KMS-11 (cell line): Measurements from ENCODE around the gene MECR.

Source experiments
- H2AFZ ChIP-seq: fragments of 200-600 bp; sonication (generic); 2 replicates; pipeline ENCODE4 v1.6.1; 2016; ENCODE audit warnings: antibody characterized with exemption, mixed run types, low read depth
- H3K27ac ChIP-seq: fragments of 200-600 bp; sonication (generic); 2 replicates; pipeline ENCODE4 v1.6.1; 2016; ENCODE audit warnings: mild to moderate bottlenecking, mixed run types
- H3K27me3 ChIP-seq: fragments of 200-600 bp; sonication (generic); 2 replicates; pipeline ENCODE4 v1.6.1; 2017; ENCODE audit warnings: mild to moderate bottlenecking, low read depth, mixed run types, moderate library complexity; ENCODE audit not compliant: insufficient read depth
- H3K36me3 ChIP-seq: fragments of 200-600 bp; sonication (generic); 2 replicates; pipeline ENCODE4 v1.6.1; 2017; ENCODE audit warnings: mild to moderate bottlenecking, mixed run types; ENCODE audit not compliant: insufficient read depth
- H3K4me1 ChIP-seq: fragments of 200-600 bp; sonication (generic); 2 replicates; pipeline ENCODE4 v1.6.1; 2016; ENCODE audit warnings: mild to moderate bottlenecking, low read depth, mixed run types; ENCODE audit not compliant: poor library complexity, severe bottlenecking
- H3K4me2 ChIP-seq: fragments of 200-600 bp; sonication (generic); 2 replicates; pipeline ENCODE4 v1.7.0; 2016; ENCODE audit warnings: mild to moderate bottlenecking, mixed run types
- H3K4me3 ChIP-seq: fragments of 200-600 bp; sonication (generic); IDR thresholded peaks from 2 replicates; pipeline ENCODE4 v1.6.1; 2017; ENCODE audit warnings: low read depth, low read length, mixed read lengths; ENCODE audit not compliant: insufficient read depth
- H3K79me2 ChIP-seq: fragments of 200-600 bp; sonication (generic); 2 replicates; pipeline ENCODE4 v1.6.1; 2016; ENCODE audit warnings: low read depth, mixed run types; ENCODE audit not compliant: insufficient read depth
- H3K9ac ChIP-seq: fragments of 200-600 bp; sonication (generic); 2 replicates; pipeline ENCODE4 v1.6.1; 2016; ENCODE audit warnings: mild to moderate bottlenecking, mixed run types
- H4K20me1 ChIP-seq: fragments of 200-600 bp; sonication (generic); 2 replicates; pipeline ENCODE4 v1.6.1; 2016; ENCODE audit warnings: mild to moderate bottlenecking, mixed run types; ENCODE audit not compliant: insufficient read depth
- TF ChIP-seq, protein P1 (sequence below): fragments of 200-600 bp; sonication (generic); conservative IDR thresholded peaks from 2 replicates; pipeline ENCODE4 v1.6.1; 2017; ENCODE audit warnings: low read depth, mild to moderate bottlenecking, antibody characterized with exemption, low read length, moderate library complexity, mixed read lengths

MECR gene

DNA sequence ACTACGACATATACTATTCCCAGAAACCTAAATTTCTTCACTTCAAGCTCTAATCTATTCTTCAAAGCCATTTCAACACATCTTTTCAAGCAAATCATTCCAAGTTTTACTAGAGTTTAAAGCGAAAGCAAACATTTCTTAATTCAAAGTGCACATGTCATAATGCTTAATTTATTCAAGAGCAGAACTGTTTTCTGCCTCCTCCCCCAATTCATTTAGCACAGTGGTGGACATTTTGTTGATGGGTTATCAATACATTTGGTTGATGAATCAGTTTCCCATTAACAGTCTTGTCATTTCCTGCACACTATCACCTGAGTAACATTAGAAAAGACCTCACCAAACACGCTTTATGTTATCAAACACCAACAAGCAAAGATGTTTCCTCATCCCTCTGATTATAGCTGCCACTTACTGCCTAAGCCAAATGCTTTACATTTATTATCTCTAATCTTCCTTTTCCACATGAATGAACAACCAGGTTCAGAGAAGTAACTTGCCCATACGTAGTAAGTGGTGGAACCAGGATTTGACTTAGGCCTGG lies 51.0 kb downstream of the MECR start:
- peaks cover 49% of the 10 kb centered on the region for H3K4me1 ChIP-seq
- peaks cover 6% of the 10 kb centered on the region; the same call in 1 of the 2 replicates for H3K36me3 ChIP-seq
- no peak overlapping the region for H2AFZ ChIP-seq
- H4K20me1 ChIP-seq = peaks cover 38% of the 10 kb centered on the region
- H3K27me3 ChIP-seq = no peaks in the 10 kb centered on the region
- peak overlapping the region; percentile 97 for H3K27ac ChIP-seq
- H3K9ac ChIP-seq = peak overlapping the region; percentile 100; the same call in 1 of the 2 replicates
- H3K4me3 ChIP-seq = no peak overlapping the region
- H3K79me2 ChIP-seq = peaks cover 67% of the 10 kb centered on the region
- H3K4me2 ChIP-seq = peak overlapping the region; percentile 99
- TF ChIP-seq, protein P1, sequence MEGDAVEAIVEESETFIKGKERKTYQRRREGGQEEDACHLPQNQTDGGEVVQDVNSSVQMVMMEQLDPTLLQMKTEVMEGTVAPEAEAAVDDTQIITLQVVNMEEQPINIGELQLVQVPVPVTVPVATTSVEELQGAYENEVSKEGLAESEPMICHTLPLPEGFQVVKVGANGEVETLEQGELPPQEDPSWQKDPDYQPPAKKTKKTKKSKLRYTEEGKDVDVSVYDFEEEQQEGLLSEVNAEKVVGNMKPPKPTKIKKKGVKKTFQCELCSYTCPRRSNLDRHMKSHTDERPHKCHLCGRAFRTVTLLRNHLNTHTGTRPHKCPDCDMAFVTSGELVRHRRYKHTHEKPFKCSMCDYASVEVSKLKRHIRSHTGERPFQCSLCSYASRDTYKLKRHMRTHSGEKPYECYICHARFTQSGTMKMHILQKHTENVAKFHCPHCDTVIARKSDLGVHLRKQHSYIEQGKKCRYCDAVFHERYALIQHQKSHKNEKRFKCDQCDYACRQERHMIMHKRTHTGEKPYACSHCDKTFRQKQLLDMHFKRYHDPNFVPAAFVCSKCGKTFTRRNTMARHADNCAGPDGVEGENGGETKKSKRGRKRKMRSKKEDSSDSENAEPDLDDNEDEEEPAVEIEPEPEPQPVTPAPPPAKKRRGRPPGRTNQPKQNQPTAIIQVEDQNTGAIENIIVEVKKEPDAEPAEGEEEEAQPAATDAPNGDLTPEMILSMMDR = no peak

DNA sequence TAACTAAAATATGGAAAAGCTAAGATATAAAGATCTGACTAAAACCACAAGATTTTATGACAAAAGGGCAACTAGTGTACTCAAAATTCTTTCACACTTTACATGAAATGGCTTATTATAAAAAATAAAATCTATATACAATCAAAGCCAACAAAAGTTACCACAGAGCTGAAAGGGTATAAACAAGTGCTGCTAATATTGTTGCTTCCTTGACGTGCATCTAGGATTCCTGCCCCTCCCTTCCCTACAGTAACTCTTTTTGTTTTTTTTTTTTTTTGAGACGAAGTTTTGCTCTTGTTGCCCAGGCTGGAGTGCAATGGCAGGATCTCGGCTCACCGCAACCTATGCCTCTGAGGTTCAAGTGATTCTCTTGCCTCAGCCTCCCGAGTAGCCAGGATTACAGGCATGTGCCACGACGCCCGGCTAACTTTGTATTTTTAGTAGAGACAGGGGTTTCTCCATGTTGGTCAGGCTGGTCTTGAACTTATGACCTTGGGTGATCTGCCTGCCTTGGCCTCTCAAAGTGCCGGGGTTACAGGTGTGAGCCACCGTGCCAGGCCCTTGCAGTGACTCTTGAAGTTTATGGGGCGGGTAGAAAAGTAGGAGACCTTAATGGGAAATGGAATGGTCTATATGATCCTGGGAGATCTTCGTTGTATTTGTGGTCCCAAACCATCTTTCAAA lies 53.6 kb downstream of the MECR start:
- Histone ChIP-seq H3K4me1 (peaks cover 35% of the 10 kb centered on the region), H3K4me2 (no peak overlapping the region), H4K20me1 (peaks cover 61% of the 10 kb centered on the region), H3K4me3 (no peak overlapping the region), H2AFZ (no peak overlapping the region), H3K79me2 (peaks cover 92% of the 10 kb centered on the region), H3K9ac (no peak overlapping the region), H3K27me3 (no peaks in the 10 kb centered on the region), H3K27ac (no peak overlapping the region), H3K36me3 (peaks cover 6% of the 10 kb centered on the region; the same call in 1 of the 2 replicates)
- TF ChIP-seq, protein P1 = no peak

GRCh38 chr1:29176576-29176975 lies 54.2 kb downstream of the MECR start:
- Histone ChIP-seq H4K20me1 (peaks cover 67% of the 10 kb centered on the region), H3K36me3 (peaks cover 6% of the 10 kb centered on the region; the same call in 1 of the 2 replicates), H2AFZ (no peak overlapping the region), H3K27ac (no peak overlapping the region), H3K4me3 (no peak overlapping the region), H3K4me2 (no peak overlapping the region), H3K27me3 (no peaks in the 10 kb centered on the region), H3K79me2 (peaks cover 97% of the 10 kb centered on the region), H3K4me1 (peaks cover 40% of the 10 kb centered on the region), H3K9ac (no peak overlapping the region)
- TF ChIP-seq, protein P1 = no peak

- Histone ChIP-seq H3K4me2 (no peak overlapping the region), H3K4me1 (peaks cover 27% of the 10 kb centered on the region), H3K79me2 (peaks cover 97% of the 10 kb centered on the region), H3K27me3 (no peaks in the 10 kb centered on the region), H3K4me3 (no peak overlapping the region), H3K27ac (no peak overlapping the region), H2AFZ (no peak overlapping the region), H3K9ac (no peak overlapping the region), H4K20me1 (peaks cover 56% of the 10 kb centered on the region), H3K36me3 (peaks cover 3% of the 10 kb centered on the region; the same call in 1 of the 2 replicates)
- TF ChIP-seq, protein P1 = no peak
Measured at GRCh38 chr1:29172415-29172939, 58.3 kb downstream of the MECR start.
